GM19452 (cell line): Measurements from ENCODE around the gene TMEM183A.

Experiments
- ATAC-seq: cut with Tn5 transposase; IDR thresholded peaks from one replicate; pipeline ENCODE4 v1.9.1; 2021; ENCODE audit not compliant: unreplicated experiment

TMEM183A gene

DNA sequence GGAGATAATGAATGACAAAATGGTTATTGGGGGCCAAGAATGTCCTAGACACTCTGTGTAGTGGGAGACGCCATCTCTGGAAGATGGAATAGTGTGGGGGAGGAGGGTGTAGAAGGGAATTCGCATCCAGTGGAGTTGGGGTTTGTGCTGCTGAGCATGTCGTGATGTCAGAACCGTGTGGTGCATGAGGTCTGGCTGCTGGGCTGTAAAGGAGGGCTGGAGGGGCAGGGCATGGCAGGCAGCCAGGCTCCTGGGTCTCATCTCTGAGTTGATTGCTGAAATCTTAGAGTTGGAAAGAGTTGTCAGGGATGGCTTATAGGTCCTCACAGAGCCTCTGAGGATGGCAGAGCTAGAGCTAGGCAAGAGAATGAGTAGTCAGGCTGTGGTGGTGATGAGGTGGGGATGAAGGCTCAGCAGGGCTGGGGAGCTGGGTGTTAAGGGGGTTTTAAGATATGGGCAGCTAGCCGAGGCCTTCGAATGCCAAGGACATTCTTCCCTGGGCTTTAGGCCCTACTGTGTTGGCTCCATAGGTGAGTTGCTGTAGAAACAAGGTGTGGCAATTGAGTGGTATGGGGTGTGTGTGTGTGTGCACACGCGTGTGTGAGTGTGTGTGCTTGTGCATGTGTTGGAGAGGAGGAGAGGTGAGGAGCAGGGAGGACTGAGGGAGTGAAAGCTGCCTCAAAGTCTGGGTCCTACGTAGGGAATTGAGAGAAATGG lies 21.1 kb downstream of the TMEM183A start:
- ATAC-seq = no peak

DNA sequence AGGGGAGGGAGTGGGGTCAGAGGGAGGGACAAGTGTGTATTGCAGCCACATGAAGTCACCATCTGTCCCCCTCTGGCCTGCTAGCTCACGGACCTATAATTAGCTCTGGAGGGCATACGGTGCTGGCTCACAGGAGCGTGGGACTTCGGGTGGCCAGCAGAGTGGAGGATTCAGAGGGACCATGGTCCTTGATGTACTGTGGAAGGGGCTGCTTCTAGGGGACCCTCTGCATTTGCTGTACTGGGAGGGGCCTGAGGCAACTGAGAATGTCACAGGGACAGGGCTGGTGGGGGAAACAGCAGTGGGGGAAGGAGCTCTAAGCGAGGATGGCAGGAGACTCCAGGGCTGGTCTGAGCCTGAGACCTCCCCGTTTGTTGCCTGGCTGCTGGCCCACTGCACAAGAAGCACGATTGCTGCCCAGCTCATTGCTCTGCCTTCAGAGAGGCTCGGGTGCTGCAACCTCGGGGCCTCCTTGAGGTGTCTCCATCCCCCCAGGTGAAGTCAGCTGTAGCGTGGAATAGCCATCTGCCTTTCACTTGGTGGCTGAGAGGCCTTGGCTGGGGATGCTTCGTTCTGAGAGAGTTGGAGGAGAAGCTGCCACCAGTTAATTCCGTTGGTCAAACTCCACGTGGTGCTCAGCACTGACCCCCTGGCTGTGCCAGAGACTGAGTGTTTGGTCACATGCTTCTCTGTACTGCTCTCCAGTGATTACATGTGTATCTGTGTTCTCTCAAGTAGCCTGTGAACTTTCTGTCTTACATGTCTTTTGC lies 21.8 kb downstream of the TMEM183A start:
- no peak for ATAC-seq

DNA sequence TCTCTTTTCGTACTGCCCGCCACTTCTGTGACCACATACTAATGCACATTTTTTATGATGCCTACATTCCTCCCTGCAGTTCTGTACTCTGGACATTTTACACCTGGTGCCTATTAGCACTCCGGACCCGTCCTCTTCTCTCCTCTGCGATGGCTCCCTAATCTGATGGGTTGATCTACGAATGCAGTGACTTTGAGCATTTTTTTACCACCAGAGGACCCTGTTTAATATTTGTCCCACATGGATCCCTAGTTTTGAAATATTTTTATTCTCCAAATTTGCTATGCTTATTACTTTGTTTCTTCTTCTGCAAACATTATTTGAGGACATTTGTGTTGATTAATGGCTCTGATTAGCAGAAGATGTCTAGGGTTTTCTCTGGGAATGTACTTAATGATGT lies 24.3 kb downstream of the TMEM183A start:
- ATAC-seq = no peak

DNA sequence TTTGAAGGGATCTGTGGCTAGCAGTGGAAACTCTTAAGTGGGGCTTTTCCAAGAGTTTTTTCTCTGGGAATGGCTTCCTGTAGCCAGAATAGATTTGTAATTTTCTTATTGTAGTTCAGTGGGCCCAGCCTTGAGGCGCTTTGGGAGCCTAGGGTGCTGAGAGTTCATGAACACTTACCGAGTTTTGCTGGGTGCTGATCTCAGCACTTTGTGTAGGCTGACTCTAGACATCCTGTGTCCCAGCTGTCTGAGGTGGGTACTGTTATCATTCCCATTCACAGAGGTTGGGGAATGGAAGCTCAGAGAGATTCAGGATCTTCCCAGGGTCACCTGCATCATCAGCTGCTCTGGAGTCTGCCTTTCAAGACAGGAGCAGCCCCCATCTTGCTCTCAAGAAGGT lies 26.1 kb downstream of the TMEM183A start:
- no peak for ATAC-seq

DNA sequence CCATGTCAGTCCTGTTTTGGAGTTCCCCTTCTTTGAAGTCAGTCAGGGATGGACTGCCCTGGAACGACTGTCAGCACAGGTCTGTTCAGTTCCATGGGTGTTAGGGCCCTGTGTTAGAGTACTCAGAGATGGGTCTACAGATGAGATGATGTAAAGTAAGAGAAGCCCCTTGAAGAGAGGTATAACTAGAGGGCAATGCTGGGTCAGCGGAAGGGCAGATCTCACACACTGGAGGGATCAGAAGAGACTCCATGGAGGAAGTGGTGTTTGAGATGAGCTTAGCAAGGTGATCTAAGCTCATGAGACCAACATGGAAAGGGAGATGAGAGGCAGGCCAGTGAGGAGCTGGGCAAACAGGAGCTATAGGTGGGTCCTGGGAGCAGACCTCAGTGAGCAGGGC lies 26.7 kb downstream of the TMEM183A start:
- ATAC-seq = no peak

DNA sequence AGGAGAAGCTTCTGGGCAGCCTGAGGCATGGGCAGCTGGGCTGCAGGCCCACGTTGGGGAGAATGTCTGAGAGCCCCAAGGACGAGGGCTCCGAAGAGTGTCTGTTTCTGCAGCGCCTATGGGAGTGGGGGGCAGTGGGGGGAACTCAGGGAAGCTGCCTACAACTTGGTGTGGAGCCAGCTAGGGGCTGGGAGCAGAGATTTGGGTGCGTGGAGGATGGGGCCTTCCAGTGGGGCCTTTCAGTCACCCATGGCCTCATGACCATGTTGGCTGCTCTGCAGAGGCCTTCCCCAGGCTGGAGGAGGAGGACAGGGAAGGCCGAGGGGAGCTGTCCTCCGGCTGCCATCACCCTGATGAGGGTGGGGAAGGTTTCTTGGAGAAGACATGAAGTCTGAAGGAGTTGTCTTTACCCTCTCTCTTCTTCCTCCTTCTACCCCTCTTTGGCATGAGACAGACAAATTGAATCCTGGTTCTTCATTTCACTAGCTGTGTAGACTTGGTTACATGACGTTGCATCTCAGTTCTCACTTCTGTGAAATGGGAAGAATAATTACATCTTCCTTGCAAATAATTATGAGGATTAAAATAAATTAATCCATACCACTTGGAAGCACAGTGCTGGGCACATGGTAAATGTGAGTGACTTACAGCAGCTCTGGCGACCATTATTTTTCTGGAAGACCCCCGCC lies 27.4 kb downstream of the TMEM183A start:
- no peak for ATAC-seq

DNA sequence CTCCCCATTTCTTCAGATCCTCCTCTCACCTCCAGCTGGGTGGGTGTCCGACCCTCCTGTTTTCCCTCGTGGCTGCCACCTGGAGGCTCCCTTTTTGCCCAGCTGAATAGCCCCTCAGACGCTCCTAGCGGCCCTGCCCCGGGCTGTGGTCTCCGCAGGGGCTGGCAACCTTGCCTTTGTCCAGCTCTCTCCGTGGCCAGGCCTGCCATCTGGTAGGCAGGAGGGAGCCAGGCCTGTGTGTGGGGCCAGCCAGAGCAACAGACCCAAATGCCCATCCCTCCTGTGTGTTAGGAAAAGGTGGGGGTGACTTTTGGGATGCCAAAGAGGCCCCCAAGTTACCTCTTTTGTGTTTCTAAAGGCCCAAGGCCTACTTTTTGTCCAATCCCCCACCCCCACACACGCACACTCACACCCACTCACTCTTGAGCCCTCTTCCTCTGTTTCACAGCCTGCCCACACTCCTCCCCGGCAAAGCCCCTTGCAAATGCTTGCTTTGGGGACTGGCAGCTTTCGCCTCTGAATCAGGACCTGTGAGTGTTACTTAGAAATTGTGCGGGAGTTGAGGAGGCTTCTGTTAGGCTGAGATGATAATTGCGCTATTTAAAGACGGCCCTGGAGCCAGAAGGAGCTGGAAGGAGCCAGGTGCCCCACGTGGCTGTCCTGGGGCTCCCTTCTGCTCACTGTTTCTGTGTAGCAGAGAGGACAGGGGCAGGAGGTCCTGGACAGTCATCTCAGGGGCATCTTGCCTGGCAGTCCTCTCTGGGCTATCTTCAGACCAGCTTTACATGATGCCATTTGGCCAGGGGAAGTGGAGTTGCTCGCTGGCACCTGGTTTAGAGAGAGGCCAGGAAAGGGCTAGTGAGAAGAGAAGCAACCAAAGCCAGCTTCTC lies 28.2 kb downstream of the TMEM183A start:
- ATAC-seq = no peak

DNA sequence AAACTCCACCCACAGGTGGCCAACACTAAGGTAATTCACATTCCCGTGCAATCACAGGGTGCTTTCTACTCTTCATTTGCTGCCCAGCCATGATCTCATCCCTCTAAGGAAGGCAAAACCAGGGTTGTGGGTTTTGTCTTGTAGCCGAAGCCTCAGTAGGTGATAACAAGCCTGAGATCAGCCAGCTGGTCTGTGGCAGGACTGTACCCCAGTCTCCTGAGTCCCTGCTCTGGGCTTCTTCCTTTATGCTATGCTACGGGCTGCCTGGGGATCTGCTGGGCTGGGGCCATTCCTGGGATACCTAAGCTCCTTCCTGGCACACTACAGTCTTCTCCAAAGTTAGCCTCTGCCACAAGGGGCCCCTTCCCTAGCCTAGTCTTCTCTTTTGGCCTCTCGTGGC lies 29.0 kb downstream of the TMEM183A start:
- no peak for ATAC-seq

DNA sequence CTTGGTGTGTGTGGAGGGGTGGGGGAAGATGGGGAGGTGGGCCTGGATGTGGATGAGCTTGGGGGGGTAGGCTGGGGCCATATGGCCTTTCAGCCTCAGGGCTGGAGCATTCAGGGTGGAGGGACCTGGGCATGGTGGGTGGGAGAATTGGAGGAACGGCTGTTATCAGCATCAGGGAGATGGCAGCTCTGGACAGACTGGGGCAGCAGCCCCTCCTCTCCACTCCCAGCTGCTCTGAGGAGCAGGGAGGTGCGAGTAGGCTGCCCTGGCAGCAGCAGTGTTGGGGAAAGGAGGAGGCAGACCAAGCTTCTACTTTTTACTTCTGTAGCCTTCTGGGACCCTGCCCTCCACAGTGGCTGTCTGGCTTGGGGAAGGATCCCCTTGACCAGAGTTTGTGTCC lies 29.4 kb downstream of the TMEM183A start:
- no peak for ATAC-seq

DNA sequence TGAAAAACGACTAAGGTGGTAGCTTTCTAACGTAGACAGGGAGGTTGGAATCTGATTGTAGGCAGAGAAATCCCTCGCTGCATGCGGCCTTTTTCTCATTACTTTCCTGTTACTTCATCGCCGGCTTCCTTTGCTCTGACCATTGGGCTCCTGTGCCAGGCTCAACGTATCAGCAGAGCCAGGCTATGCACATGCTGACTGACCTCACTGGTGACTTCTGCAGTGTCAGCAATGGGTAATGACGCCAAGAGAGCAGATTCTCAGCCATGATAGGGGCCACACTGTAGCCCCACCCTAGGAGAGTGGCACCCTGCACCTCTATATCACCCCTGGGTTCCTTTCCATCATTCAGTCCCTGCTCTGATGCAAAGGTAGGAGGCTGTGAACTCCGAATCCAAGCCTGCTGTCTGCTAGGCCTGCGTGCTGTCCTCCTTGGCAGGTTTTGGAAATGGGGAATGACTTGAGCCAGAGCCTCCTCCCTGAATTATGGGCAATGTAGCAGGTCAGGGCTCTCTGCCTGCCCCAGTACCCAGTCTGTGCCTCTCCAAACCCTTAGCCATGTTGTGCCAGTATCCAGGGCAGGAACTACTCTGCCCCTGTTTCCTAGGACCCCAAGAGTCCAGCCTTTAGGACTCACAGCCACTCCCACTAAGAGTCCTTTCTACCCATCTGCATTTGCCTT lies 30.5 kb downstream of the TMEM183A start:
- ATAC-seq = no peak

DNA sequence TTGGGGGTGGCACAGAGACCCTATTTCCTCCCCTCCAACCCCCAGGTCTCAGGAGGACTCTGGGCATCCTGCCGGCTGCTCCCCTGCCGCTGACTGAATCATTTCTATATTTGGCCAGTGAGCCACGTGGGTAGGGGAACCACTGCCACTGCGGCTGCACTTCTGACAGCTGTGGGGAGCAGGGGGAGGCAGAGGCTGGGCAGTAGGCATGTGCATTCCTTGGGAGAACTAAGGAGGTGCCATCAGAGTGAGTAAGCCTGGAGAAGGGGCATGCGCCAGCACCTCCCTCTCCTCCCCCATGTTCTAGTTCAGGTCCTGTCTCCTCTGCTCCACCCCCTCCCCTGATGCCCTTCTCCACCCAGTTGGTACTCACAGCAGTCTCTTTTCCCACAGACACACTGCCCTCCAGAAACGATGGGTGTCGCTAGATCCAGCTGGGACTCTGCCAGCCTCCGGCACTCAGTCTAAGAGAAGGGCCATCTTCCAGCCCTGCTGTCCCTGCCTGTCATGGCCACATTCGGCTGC lies 31.1 kb downstream of the TMEM183A start:
- ATAC-seq = no peak

DNA sequence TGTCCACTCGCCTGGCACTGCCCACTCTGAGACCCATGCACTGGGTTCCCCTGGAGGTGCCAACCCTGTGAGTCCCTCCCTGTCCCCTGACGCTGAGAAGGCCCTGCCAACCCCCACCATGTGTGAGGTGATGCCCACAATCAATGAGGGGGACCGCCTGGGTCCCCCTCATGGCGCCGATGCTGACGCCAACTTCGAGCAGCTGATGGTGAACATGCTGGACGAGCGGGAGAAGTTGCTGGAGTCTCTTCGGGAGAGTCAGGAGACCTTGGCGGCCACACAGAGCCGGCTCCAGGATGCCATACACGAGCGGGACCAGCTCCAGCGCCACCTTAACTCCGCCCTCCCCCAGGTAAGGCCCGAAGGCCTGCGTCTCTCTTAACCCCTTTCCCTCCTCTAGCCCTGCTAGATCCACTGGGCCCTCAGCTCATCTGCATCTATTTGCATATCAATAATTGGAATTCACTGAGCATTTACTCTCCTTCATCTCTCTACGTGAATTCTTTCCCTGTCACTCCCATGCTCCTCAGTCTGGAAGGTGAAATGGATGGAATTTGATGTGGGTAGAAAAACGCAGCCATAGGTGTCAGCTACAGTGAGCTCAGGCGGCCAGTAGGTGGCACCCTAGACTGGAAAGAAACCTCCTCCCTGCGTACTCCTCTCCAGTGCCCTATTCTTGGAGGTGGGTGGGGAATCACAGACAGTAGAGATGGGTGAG lies 31.9 kb downstream of the TMEM183A start:
- no peak for ATAC-seq

DNA sequence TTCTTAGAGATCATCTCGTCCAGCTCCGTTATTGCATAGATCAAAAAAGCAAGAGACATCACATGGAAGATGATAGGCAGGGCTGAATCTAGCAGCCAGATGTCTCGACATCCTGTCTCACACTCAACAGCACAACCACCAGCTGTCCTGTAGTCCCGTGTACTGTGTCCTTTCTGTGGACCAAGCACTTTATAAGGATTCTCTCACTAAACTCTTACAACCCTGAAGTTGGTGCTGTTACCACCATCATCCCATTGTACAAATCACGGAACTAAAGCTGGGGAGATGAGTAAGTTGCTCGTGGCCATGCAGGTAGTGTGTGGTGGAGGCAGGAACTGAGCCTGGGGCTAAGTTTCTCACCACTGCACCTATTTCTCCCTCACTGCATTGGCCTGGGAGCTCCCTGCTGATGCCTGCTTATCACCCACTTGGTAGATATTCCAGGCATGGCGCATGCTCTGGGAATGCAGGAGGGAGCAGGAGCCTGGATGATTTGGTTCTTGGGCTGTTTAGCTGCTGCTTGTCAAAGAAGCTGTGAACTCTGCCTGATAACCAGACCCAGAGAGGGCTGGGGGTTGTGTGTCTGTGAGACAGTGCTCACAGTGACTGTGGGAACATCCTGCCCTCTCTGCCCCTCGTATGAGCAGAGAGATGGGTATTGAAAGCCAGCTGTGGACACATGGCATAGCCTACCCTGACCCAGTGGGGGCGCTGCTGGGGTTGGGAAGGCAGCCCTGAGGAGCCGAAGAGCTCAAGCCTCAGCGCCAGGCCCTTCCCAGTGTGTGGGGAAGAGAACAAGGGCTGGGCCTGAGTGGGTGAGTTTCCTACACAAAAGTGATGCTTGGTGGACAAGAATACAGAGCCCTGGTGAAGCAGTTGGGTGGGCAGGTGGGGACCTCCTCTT lies 32.7 kb downstream of the TMEM183A start:
- ATAC-seq = no peak

DNA sequence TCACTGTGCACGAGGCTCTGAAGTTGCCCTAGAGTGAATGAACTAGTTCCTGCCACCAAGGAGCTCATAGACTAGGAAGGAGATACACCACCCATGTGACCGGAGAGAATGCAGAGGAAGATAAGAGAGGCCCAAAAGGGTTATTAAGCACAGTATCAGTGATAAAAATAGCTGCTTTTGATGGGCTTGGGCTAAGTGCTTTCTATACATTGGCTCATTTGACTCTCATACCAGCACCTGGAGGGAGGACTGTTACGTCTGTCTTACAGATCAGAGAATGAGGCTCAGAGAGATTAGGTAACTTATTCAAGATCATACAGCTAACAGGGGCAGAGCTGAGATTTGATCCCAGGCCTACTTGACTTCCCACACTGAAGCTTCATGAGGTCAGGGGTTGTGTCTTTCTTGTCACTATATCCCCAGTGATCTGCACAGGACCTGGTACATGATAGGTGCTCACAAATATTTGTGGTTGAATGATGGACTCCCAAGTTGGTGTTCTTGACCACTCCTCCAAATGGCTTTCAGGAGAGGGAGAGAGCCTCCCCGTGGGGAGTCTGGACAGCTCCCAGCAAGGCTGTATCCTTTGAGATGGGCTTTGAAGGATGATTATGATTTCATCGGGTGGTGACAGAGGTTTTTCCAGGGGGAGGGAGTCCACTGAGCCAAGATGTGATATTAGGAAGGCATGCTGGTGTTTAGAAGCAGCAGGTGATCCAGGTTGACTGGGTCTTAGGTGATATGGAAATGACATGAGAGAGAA lies 33.5 kb downstream of the TMEM183A start:
- no peak for ATAC-seq

DNA sequence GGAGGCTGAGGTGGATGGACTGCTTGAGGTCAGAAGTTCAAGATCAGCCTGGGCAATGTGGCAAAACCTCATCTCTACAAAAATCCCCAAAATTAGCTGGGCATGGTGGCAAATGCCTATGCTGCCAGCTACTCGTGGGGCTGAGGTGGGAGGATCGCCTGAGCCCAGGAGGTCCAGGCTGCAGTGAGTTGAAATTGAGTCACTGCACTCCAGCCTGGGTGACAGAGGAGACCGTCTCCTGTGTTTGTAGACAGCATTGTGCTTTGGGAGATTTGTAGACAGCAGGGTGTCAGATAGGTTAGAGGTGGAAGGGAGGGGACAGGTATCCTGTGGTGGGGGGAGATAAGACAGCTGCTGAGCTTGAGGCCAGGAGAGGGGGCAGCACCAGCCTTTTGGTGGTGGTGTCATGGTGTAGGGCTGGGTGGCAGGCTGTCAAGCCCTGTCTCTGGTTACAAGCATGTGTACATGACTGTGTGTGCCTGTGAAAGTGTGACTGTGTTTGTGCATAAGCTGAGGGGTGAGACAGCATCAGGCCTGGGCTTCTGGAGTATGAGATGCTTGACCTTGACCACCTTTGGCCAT lies 34.3 kb downstream of the TMEM183A start:
- ATAC-seq = no peak

DNA sequence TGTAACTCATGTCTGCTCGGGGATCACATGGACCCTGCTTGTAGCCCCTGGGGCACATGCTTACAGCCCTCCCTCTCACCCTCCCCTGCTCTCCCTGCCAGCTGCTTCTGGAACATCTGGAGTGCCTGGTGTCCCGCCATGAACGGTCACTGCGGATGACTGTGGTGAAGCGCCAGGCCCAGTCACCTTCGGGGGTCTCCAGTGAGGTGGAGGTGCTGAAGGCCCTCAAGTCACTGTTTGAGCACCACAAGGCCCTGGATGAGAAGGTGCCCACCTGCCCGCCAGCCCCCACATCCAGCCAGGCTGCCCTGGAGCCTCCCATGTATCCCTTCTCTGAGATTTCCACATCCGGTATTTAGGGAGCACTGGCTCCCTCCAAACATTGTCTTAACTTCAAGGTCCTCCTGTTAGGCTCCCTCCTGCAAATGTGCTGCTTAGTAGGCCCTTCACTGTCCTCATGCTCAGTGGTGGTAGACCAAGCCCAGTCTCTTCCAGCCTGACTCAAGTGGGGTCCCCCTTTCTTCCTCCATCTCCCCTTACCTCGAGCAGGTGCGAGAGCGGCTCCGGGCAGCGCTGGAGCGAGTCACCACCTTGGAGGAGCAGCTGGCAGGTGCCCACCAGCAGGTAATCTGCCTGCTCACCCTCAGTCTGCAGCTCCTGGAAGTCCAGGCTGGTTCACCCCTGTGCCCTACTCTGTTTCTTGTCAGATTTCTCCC lies 36.8 kb downstream of the TMEM183A start:
- ATAC-seq = no peak
